Colon (tissue), 2 donors: ENCODE results near the gene CACNA2D4.

Experiments used
- FAIRE-seq: peaks from 2 replicates; lab custom pipeline; 2012; peaks lifted over from hg19 to GRCh38; lab: Jason Lieb, UNC
- donor health status: control.
- donor health status: control.

CACNA2D4 gene

DNA sequence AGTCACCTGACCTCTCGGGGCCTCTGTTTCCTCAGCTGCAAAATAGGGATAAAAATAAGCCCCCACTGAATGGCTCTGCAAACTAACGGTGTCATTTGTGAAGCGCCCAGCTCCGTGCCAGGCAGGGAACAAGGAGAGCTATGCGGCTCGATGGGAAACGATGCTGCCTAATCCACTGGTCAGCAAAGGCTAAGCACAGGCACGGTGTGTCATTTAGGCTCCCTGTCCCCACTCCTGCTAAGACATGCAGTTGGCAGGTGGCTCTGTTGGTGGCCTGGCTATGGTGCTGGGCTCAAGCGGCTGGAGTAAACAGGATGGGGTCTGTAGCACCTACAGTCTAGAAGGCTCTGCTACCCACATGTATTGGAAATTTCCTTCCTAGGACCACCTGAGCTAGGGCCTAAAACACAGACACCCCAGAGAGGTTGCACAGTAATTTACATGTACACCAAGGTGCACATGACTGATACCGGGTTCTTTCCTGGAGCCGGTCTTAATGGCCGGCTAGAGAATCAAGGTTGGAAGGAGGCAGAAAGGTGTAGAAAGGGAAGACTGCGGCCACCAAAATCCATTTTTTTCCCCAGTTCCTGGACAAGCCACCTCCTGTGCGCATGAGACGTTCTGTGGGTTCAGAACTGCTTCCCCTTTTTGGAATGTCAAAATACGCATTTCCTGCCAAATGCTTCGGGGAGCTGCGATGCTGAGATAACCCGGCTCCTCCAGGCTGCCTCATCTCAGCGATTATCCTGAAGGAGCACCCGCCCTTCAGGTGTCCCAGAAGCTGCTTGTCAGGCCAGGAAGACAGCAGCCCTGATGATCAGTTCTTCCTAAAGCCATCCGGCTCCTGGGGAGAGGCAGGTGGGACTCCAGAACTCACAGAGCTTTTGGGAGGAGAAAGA lies 1.0 kb downstream of the CACNA2D4 start:
- no peak for FAIRE-seq

- no peak for FAIRE-seq
Measured at GRCh38 chr12:1916371-1917171, 1.9 kb downstream of the CACNA2D4 start.

DNA sequence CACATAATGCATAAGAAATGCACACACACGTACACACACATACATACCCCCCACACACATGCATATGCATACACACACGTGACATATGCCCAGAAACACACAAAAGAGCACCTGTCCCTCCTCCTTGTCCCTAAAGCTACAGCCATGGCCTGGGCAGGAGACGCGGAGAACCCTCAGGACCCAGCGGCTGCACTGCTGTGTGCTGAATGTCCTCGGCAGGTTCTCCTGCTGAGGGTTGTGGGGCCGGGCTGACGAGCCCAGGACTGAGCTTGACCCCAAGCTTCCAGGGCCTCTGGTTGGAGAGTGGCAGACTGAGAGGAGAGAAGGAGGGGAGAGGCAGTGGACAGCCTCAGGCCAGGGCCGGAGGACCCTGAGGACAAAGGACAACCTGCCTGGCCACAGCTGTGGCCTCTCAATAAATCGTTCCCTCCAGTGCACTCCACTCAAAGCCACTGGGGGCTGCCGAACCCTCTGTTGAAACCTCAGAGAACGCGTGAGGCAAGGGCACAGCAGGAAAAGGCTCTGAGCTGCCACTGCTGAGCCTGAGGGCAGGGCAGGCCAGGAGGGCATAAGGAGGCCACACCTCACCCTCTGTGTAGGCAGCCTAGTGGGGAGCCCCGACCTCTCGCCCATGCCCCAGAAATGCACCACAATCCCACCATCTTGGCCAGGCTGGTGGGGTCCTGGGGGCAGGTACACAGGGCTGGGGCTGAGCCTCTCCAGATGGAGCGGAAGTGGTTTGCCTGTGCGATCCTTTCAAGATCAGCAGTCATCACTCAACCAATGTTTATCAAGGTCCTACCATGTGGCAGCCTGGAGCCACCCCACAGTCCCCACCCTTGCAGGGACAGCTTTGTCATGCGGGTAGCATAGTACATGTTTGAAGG lies 3.1 kb downstream of the CACNA2D4 start:
- no peak for FAIRE-seq

DNA sequence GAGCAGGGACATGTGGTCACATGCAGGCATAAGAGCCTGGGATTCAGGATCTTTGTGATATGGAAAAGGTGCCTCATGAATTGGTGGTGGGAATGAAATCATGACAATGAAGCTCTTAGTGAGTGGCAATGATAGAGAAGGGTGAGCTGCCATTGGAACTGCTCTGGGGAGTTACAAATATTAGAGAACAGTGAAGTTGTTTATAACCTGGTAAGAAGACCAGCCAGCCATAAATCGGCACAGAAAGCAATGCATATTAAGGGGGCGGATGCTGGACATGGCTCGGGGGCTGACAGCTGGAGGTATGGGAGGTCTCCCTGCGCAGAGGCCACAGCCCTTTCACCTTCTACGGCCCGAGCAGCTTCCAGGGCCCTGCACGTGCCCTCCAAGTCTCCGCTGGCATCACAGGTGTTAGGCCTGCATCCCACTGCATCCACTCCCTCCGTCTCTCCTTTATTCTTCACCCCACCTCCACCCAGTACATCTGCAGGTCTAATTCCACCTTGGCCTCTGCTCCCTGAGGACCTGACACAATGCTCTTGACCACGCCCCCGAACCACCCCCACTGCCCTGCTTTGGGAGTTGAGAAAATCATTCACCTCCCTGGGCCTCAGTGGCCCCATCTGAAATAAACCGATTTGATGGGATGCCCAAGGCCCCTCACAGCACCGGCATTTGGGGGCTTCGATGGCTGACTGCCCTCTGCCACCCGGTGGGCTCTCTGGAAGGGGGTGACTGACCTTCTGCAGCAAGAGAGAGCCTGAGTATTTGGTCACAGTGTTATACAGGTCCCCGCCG lies 4.1 kb downstream of the CACNA2D4 start:
- no peak for FAIRE-seq

DNA sequence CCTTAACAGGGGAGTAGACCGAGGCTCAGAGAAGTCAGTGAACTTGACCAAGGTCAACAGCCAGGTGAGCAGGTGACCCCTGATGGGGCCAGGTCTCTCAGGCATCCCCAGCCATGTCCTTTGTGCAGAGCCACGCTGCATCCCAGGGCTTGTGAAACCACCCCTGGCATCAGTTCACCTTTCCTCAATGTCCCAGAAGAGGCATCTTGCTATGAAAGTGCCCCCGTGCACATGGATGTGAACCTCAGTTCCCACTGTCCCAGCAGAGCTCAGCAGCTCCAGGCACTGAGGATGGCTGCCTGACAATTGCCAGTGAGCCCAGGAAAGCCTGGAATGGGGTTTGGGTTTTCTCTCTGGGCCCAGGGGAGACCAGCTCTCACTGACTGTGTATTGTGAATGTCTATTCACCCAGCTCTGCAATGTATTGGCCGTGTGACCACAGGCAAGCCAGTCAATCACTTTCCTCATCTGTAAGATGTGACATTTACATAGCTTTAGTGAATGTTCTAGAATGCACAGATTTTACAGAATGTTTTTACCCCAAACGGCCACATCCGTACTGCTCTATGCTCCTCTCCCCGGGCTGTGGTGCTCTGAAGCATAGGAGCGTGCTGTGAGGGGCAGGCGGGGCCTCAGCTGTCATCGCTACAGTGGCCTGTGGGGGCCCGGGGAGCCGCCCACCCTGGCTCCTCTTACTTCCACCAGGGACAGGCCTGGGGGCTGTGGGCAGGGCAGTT lies 4.9 kb downstream of the CACNA2D4 start:
- FAIRE-seq: no peak

GRCh38 chr12:1912580-1913376 lies 5.7 kb downstream of the CACNA2D4 start:
- FAIRE-seq: no peak

DNA sequence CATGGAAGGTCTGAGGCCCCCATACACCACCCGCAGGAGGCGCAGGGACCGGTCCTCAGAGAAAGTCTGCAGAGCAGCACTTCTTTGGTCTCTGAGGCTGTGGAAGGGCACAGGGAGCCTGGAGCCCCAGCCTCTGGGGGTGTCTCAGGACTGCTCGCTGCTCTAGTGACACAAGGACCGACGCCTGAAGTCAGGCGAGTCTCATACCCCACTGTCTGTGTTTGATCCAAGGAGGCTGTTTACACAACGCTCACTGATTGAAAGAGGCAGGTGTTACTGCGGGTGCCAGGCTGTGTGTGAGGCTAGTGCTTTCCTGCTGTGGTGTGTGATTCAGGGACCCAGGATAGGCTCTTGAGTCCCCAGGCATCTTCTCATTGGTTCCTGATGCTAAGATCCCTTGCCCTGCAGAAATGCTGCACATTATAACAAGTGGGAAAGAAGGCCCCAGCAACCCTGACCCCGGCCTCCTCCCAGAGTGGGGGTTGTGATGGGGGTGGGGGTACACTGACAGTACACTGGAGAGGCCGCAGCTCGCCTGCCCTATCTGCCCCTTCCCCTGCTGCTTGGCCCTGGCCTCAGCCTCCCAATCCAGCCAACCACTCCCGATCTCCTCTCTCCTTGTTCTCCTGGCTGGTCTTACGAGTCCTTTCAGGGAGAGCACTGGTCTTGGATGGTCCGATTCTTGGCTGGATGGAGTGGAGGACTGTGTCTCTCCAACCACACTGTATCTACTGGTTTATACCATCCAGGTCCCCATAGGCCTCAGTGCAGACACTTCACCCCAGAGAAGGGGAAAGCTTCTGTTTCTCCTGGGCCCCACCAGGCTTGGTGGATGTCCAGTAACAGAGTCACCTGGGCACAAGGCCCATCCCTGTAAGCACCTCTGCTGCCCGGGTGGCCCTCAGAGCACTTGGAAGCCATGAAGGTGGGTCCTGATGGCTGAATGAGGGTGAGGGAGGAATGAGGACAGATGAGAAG lies 6.6 kb downstream of the CACNA2D4 start:
- no peak for FAIRE-seq

- FAIRE-seq: no peak
Measured at GRCh38 chr12:1910468-1910867, 8.0 kb downstream of the CACNA2D4 start.

DNA sequence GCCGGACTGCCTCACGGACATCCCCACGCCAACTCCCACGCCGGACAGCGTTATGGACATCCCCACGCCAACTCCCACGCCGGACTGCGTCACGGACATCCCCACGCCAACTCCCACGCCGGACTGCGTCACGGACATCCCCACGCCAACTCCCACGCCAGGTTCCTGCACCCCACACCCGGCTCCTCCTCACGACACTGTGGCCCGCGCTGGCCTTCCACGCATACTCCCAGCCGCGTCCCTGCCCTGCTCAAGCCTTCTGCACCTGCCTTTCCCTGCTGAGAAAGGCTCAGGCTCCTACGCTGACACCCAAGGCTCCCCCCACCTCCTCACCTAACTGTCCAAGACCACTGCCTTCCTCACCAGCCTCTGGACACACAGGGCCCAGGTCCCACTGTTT lies 9.7 kb downstream of the CACNA2D4 start:
- no peak for FAIRE-seq

- no peak for FAIRE-seq
Measured at GRCh38 chr12:1907652-1908611, 10.5 kb downstream of the CACNA2D4 start.

DNA sequence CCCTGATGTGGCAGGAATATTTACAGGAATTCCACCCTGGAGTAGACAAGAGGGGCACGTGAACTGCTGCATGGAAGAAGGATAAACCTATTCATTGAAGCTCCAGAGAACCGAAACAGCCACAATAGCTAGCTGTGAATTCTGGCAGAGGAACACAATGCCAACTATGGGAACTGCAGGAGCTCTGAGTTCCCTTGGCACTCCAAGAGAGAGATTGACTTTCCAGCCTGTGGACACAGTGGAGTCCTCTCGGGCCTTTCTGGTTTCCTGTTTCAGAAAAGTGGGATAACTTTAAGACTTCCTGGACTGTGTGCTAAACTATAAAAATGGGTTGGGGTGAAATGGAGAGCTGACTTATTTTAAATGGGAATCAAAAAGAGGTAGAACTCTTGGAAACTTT lies 11.9 kb downstream of the CACNA2D4 start:
- FAIRE-seq: no peak

DNA sequence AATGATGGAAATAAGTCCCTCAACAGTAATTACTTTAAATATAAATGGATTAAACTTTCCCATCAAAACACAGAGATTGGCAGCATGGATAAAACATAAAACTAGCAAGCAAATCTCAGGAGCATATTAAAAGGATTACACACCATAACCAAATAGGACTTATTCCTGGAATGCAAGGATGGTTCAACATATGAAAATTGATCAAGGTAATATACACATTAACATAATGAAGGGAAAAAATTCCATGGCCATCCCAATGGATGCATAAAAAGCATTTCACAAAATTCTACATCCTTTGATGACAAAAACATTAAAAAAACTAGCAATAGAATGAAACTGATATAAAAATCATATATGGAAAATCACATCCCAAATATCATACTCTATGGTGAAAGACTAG lies 13.6 kb downstream of the CACNA2D4 start:
- no peak for FAIRE-seq

- no peak for FAIRE-seq
Measured at GRCh38 chr12:1896964-1897363, 21.5 kb downstream of the CACNA2D4 start.

- no peak for FAIRE-seq
Measured at GRCh38 chr12:1890810-1891209, 27.6 kb downstream of the CACNA2D4 start.

GRCh38 chr12:1890119-1890703 lies 28.2 kb downstream of the CACNA2D4 start:
- no peak for FAIRE-seq

DNA sequence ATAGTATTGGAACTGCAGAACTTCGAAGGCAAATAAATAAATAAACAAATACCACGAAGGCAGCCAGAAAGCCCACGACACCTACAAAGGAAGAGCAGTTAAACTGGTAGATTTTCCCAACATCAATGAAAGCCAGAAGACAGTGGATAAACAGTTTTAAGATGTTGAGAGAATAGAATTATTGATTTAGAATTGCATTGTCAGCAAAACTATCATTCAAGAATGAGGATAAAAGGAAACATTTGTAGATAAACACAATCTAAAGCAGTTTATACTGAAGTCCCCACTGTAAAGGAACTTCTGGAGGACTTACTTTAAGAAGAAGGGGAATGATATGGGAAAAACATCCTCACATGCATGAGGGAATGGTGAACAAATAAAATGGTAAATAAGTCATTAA lies 29.5 kb downstream of the CACNA2D4 start:
- no peak for FAIRE-seq

- no peak for FAIRE-seq
Measured at GRCh38 chr12:1886396-1887008, 31.9 kb downstream of the CACNA2D4 start.
